Smooth muscle cell (in vitro differentiated cells): ENCODE data around the gene ETV6. TPM values are rescaled to one million over a fixed set of nuclear protein-coding genes. Genes with fewer than 3 reads are reported as not detected.

ENCODE experiments used
- DNase-seq: peaks from one replicate; lab custom pipeline; 2025; ENCODE audit not compliant: unreplicated experiment; lab: John Stamatoyannopoulos, UW
- H2AFZ ChIP-seq: fragments of 200-600 bp; sonication (generic); 2 replicates; pipeline ENCODE4 v1.6.0; 2016; ENCODE audit warnings: antibody characterized with exemption, low read depth, mild to moderate bottlenecking
- H3F3A ChIP-seq: fragments of 200-600 bp; sonication (generic); 2 replicates; pipeline ENCODE4 v1.6.0; 2017; ENCODE audit warnings: antibody characterized with exemption, low read depth
- H3K27ac ChIP-seq: fragments of 200-600 bp; sonication (generic); 2 replicates; pipeline ENCODE4 v1.5.1; 2016; ENCODE audit warnings: low read depth, mild to moderate bottlenecking
- H3K27me3 ChIP-seq: fragments of 200-600 bp; sonication (generic); 2 replicates; pipeline ENCODE4 v1.6.1; 2016; ENCODE audit warnings: low read depth, mild to moderate bottlenecking
- H3K36me3 ChIP-seq: fragments of 200-600 bp; sonication (generic); 2 replicates; pipeline ENCODE4 v1.5.1; 2016; ENCODE audit warnings: low read depth
- H3K4me1 ChIP-seq: fragments of 200-600 bp; sonication (generic); 2 replicates; pipeline ENCODE4 v1.5.1; 2016; ENCODE audit warnings: low read depth
- H3K4me2 ChIP-seq: fragments of 200-600 bp; sonication (generic); 2 replicates; pipeline ENCODE4 v1.6.0; 2016; ENCODE audit warnings: mild to moderate bottlenecking
- H3K4me3 ChIP-seq: fragments of 200-600 bp; sonication (generic); 2 replicates; pipeline ENCODE4 v1.5.1; 2016; ENCODE audit warnings: mild to moderate bottlenecking
- H3K79me2 ChIP-seq: fragments of 200-600 bp; sonication (generic); 2 replicates; pipeline ENCODE4 v1.6.0; 2016; ENCODE audit warnings: low read depth, mild to moderate bottlenecking
- H3K9ac ChIP-seq: fragments of 200-600 bp; sonication (generic); 2 replicates; pipeline ENCODE4 v1.6.0; 2016; ENCODE audit warnings: low read depth
- H3K9me3 ChIP-seq: fragments of 200-600 bp; sonication (generic); replicated peaks from 2 replicates; pipeline ENCODE4 v1.5.1; 2016; ENCODE audit warnings: low read depth
- H4K20me1 ChIP-seq: fragments of 200-600 bp; sonication (generic); 2 replicates; pipeline ENCODE4 v1.6.0; 2016; ENCODE audit warnings: low read depth
- CTCF ChIP-seq: fragments of 200-600 bp; sonication (generic); IDR thresholded peaks from 2 replicates; pipeline ENCODE4 v1.5.1; 2017; ENCODE audit warnings: borderline replicate concordance, mild to moderate bottlenecking, antibody characterized with exemption; ENCODE audit not compliant: insufficient read depth, poor library complexity, severe bottlenecking
- WGBS: methylation state at CpG from one replicate; pipeline ENCODE4 v1.1.7; 2016; ENCODE audit warnings: low lambda C conversion rate; 5-methylcytosine and 5-hydroxymethylcytosine counted together
- polyA plus RNA-seq: library from polyadenylated mRNA; unstranded; fragments of >200 nt; fragmentation: Nextera tagmentation; extraction: Ambion mirVana; gene quantifications from 2 replicates; pipeline ENCODE4 v1.2.1, GENCODE V29; 2016
- total RNA-seq: library from RNA; depleted of rRNA; stranded (reverse); fragments of >200 nt; gene quantifications from 2 replicates; pipeline ENCODE4 v1.2.3, GENCODE V29; 2014

ETV6 gene
- total and polyA plus RNA-seq, 2 experiments from 2014 or later, result 11.5 to 23.8 TPM

GRCh38 chr12:11654802-11655201 lies 5.3 kb downstream of the ETV6 start:
- Histone ChIP-seq H3F3A (peaks cover 28% of the 10 kb centered on the region), H2AFZ (no peak overlapping the region), H3K79me2 (peaks cover 89% of the 10 kb centered on the region), H3K9ac (no peak overlapping the region), H4K20me1 (no peaks in the 10 kb centered on the region), H3K4me1 (peaks cover 48% of the 10 kb centered on the region), H3K9me3 (no peaks in the 10 kb centered on the region), H3K27ac (peak overlapping the region; percentile 96), H3K4me2 (peak overlapping the region; percentile 10), H3K36me3 (no peaks in the 10 kb centered on the region), H3K27me3 (no peaks in the 10 kb centered on the region), H3K4me3 (no peak overlapping the region)
- WGBS, result 81% methylated on average over 2 of the region's 2 CpGs
- no peak for TF ChIP-seq CTCF
- no peak for DNase-seq

- Histone ChIP-seq H3F3A (peaks cover 28% of the 10 kb centered on the region), H4K20me1 (no peaks in the 10 kb centered on the region), H3K27ac (peak overlapping the region; percentile 96), H3K4me1 (peaks cover 48% of the 10 kb centered on the region), H3K9ac (no peak overlapping the region), H3K36me3 (no peaks in the 10 kb centered on the region), H2AFZ (no peak overlapping the region), H3K4me3 (no peak overlapping the region), H3K79me2 (peaks cover 90% of the 10 kb centered on the region), H3K27me3 (no peaks in the 10 kb centered on the region), H3K4me2 (peak overlapping the region; percentile 64), H3K9me3 (no peaks in the 10 kb centered on the region)
- no peak for DNase-seq
- 84% methylated on average over 5 of the region's 5 CpGs for WGBS
- no peak for TF ChIP-seq CTCF
Observed at GRCh38 chr12:11655842-11656241, 6.4 kb downstream of the ETV6 start.

GRCh38 chr12:11656550-11656949 lies 7.1 kb downstream of the ETV6 start:
- peaks cover 28% of the 10 kb centered on the region for H3F3A ChIP-seq
- no peak overlapping the region for H3K9ac ChIP-seq
- WGBS, result 38% methylated on average over 4 of the region's 4 CpGs
- no peak for TF ChIP-seq CTCF
- H3K27me3 ChIP-seq, result no peaks in the 10 kb centered on the region
- H3K4me1 ChIP-seq, result peaks cover 42% of the 10 kb centered on the region
- peaks cover 90% of the 10 kb centered on the region for H3K79me2 ChIP-seq
- no peak overlapping the region for H2AFZ ChIP-seq
- peak overlapping the region; percentile 96 for H3K27ac ChIP-seq
- H4K20me1 ChIP-seq, result peaks cover 1% of the 10 kb centered on the region
- H3K9me3 ChIP-seq, result no peaks in the 10 kb centered on the region
- no peak for DNase-seq
- no peak overlapping the region for H3K4me3 ChIP-seq
- H3K36me3 ChIP-seq, result no peaks in the 10 kb centered on the region
- peak overlapping the region; percentile 64 for H3K4me2 ChIP-seq

- H3K36me3 ChIP-seq, result no peaks in the 10 kb centered on the region
- 71% methylated on average over 6 of the region's 6 CpGs for WGBS
- peak overlapping the region; percentile 64 for H3K4me2 ChIP-seq
- H3K9ac ChIP-seq, result no peak overlapping the region
- peaks cover 11% of the 10 kb centered on the region for H4K20me1 ChIP-seq
- H3K27ac ChIP-seq, result peak overlapping the region; percentile 96
- no peaks in the 10 kb centered on the region for H3K27me3 ChIP-seq
- no peak for DNase-seq
- peaks cover 90% of the 10 kb centered on the region for H3K79me2 ChIP-seq
- no peak overlapping the region for H2AFZ ChIP-seq
- TF ChIP-seq CTCF, result no peak
- no peak overlapping the region for H3K4me3 ChIP-seq
- H3F3A ChIP-seq, result peaks cover 19% of the 10 kb centered on the region
- H3K9me3 ChIP-seq, result no peaks in the 10 kb centered on the region
- H3K4me1 ChIP-seq, result peaks cover 32% of the 10 kb centered on the region
Observed at GRCh38 chr12:11657511-11657910, 8.0 kb downstream of the ETV6 start.
